Inferior parietal cortex (tissue), 1 donor: ENCODE results near the gene CD207.
"Not testable (repeated sequence)": the region's sequence is repeated elsewhere in the genome, so short reads cannot be mapped to it uniquely, and the experiment has no call there.

ENCODE experiments used
- DNase-seq: peaks from one replicate; pipeline ENCODE4 v3.0.0-alpha.2; 2016; ENCODE audit errors: extremely low spot score

Gene CD207

GRCh38 chr2:70828914-70829824 lies 6.4 kb downstream of the CD207 start:
- DNase-seq: no peak

GRCh38 chr2:70828115-70828514 lies 7.5 kb downstream of the CD207 start:
- no peak for DNase-seq

- DNase-seq: no peak
Measured at GRCh38 chr2:70827388-70827787, 8.2 kb downstream of the CD207 start.

- DNase-seq: no peak
Measured at GRCh38 chr2:70826696-70827350, 8.8 kb downstream of the CD207 start.

DNA sequence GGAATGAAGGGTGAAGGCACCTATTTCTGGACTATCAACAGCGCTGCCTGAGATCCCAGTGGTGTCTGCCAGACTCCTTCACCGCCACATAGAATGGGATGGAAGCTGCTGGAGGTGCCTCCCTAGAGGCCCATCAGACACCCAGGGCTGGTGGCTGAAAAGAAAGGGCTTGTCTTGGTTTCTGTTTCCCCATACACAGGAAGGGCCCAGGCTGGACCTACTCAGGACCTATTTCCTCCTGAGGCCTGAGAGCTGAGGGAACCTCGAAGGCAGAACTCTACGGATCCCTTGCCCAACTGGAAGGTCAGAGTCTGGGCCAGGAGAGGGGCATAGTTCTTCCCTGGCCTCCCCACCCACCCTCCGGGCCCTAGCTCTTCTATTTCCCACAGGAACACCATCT lies 12.4 kb downstream of the CD207 start:
- DNase-seq: no peak

DNA sequence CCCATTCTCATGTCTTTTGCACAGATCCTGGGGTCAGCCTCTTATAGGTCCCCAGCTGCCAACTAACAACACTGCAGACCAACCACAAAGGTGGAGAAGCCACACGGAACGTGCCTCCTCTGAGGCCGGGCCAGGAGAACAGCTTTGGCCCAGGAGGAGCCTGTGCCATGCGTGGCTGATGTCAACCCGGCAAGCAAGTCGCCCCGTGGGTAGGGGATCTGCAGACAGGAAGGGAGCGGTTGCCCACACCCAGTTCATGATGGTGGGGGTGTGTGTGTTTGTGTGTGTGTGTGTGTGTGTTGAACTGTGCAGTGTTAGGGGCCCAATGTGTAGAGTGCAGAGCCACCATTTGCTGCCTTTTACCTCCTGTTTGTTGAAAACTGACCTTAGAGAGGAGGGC lies 12.8 kb downstream of the CD207 start:
- no peak for DNase-seq

GRCh38 chr2:70820499-70820898 lies 15.1 kb downstream of the CD207 start, which contains the start of gene CLEC4F:
CLEC4F (minus strand) TSS chr2:70820599; CDS start chr2:70820523, 76 bp downstream.
- DNase-seq: no peak

GRCh38 chr2:70817284-70817954 lies 18.2 kb downstream of the CD207 start:
- no peak for DNase-seq

GRCh38 chr2:70816726-70817125 lies 18.9 kb downstream of the CD207 start:
- DNase-seq: no peak

DNA sequence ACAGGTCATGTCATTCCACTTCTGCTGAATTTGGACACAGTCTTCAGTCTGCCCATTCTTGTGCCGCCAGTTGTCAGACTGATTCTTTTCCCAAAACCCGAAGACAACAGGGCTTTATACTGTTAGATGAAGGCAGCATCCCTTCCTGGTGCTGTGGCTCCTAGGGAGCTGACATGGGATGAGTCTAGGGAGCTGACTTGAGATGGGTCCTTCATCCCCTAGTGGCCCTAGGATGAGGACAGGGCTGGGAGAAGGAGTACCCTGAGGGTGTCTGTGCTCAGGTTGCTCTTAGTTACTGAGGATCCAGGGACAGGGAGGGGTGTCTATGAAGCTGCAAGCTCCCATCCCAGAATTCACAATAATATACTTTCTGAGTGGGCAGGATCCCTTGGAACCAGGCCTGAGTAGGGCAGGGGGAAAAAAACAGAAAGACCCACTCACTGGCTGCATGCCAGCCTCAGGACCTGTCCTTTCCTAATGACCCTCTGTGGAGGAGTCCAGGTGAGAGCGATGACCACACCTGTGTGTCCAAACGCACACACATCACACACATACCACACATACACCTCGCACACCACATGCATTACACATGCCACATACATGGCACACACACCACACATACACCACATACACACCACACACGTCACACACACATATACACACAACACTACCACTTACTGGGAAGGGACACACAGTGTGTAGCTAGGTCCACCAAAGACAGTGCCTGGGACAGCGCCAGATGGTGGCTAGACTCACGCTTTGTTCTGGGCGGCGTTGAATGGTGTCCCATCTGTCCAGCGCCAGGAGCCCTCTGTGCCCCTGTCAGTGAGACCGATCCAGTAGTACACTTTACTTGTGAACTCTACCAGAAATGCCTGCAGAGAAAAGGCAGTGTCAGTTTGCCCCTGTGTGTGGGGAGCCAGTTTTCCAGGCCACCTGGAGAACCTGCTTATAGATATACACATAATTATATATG lies 26.3 kb downstream of the CD207 start:
- DNase-seq: no peak

GRCh38 chr2:70807828-70808118 lies 27.8 kb downstream of the CD207 start:
- no peak for DNase-seq

- DNase-seq: no peak
Measured at GRCh38 chr2:70807102-70807827, 28.4 kb downstream of the CD207 start.

- DNase-seq: no peak
Measured at GRCh38 chr2:70806620-70807019, 29.0 kb downstream of the CD207 start.

GRCh38 chr2:70806013-70806412 lies 29.6 kb downstream of the CD207 start:
- DNase-seq: no peak

GRCh38 chr2:70801607-70802263 lies 33.9 kb downstream of the CD207 start:
- no peak for DNase-seq

- no peak for DNase-seq
Measured at GRCh38 chr2:70799706-70800105, 35.9 kb downstream of the CD207 start.

GRCh38 chr2:70797996-70798395 lies 37.6 kb downstream of the CD207 start:
- not testable (repeated sequence) for DNase-seq

- DNase-seq: no peak
Measured at GRCh38 chr2:70797506-70797905, 38.1 kb downstream of the CD207 start.

DNA sequence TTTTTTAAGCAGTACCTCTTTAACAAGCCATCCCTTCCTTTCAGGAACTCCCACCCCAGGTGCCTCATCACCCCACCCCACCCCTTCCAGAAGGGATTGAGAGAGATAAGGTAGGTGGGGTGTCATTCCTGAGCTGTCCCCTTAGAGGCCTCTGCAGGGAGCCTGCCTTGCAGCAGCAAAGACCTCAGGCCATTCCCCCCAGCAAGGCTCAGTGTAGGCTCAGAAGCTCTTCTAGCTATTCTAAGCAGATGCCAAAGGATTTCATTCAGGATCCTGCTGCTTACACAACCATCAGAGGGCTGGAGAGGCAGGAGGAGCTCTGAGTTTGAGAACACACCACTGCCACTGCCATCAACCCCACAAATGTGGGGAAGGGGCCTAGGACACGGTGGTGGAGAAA lies 39.4 kb downstream of the CD207 start:
- no peak for DNase-seq
